Suprapubic skin (tissue), 3 donors: ENCODE measurements around the gene RPL7L1.

ENCODE experiments used
- CTCF ChIP-seq, 2 donors: fragments of 200-600 bp in 1 of 2; fragments of 450-650 bp in 1 of 2; sonication (generic) in 1 of 2; IDR thresholded peaks; one replicate each; pipeline ENCODE4 v1.5.1; 2016 to 2019; ENCODE audit warnings: antibody characterized with exemption in 2 of 2, mild to moderate bottlenecking in 1 of 2, moderate library complexity in 1 of 2
- EP300 ChIP-seq: sonication (generic); formaldehyde crosslinking; IDR thresholded peaks from one replicate; pipeline ENCODE4 v1.6.1; 2017; ENCODE audit warnings: antibody characterized with exemption
- POLR2A ChIP-seq, 2 donors: fragments of 450-650 bp; IDR thresholded peaks; one replicate each; pipeline ENCODE4 v1.6.1; 2017; ENCODE audit warnings: antibody characterized with exemption in 2 of 2, mild to moderate bottlenecking in 2 of 2, moderate library complexity in 2 of 2

GRCh38 chr6:42899871-42900270 lies 20.5 kb downstream of the RPL7L1 start:
- TF ChIP-seq POLR2A (IDR thresholded peaks at IDR 0.05) (no peak), CTCF (IDR thresholded peaks at IDR 0.05) (no peak), EP300 (no peak)
